Measurements from ENCODE around the gene CRB3. TPM values are rescaled to one million over a fixed set of nuclear protein-coding genes. Genes with fewer than 3 reads are reported as not detected.

CRB3 gene
- total and polyA plus RNA-seq, 2 of the 13 experiments (the other 11 are each of a cell fraction or from before 2014, with no cell fraction given) = 10.6 to 25.6 TPM

DNA sequence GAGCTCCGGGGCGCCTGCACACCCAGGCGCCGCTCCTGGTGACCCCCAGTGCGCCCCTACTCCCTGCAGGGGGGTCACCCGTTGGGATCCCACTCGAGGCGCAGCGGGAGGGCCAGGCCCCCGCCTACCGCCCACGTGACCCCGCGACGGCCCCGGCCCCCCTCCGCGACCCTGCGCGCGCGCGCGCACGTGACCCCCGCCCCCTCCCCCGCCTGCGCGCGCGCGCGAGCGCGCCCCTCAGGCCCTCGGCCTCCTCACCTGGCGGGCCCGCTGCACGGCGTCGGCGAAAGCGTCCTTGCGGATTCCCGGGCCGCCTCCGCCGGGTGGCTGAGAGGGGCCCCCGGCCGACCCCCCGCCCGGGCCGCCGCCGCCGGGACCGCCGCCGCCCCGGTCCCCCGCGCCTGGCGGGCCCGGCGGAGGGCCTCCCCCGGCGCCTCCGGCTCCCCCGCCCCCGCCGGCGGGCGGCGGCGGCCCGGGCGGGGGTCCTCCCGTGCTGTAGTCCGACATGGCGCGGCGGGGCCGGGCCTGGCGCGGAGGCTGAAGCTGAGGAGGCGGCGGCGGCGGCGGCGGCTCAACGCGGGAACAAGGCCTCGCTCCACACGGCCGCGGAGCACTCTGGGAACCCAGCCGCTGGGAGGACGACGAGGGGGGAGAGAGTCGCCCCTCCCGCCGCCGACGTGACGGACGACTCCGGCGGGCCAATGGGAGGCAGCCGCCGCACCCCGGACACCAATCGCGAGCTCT lies 39.7 kb upstream of the CRB3 start, which contains the start of gene KHSRP (continued):
- TF ChIP-seq, protein P1, sequence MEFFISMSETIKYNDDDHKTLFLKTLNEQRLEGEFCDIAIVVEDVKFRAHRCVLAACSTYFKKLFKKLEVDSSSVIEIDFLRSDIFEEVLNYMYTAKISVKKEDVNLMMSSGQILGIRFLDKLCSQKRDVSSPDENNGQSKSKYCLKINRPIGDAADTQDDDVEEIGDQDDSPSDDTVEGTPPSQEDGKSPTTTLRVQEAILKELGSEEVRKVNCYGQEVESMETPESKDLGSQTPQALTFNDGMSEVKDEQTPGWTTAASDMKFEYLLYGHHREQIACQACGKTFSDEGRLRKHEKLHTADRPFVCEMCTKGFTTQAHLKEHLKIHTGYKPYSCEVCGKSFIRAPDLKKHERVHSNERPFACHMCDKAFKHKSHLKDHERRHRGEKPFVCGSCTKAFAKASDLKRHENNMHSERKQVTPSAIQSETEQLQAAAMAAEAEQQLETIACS (CRISPR knock-in tag; IDR thresholded peaks at IDR 0.05) = peak; percentile 65; the same call in 1 of the 2 replicates
- TF ChIP-seq DR1 (CRISPR knock-in tag; IDR thresholded peaks at IDR 0.05) (peak; percentile 67; the same call in 1 of the 2 replicates), SUZ12 (IDR thresholded peaks at IDR 0.05; ENCODE audit: low read depth, low read length) (peak; percentile 30; the same call in 1 of the 2 replicates), RAD21 (CRISPR knock-in tag; IDR thresholded peaks at IDR 0.05) (peak; percentile 13; the same call in 1 of the 2 replicates), ZNF451 (CRISPR knock-in tag; IDR thresholded peaks at IDR 0.05) (0 out of 2 replicates have a peak, but pooled peaks have one; percentile 46), YY1 (IDR thresholded peaks at IDR 0.05; ENCODE audit: insufficient read depth, insufficient replicate concordance, low read depth, low read length) (peak; percentile 21), ZNF777 (CRISPR knock-in tag; IDR thresholded peaks at IDR 0.05) (0 out of 2 replicates have a peak, but pooled peaks have one; percentile 11), GABPB1 (CRISPR knock-in tag; IDR thresholded peaks at IDR 0.05) (peak; percentile 70; the same call in 1 of the 2 replicates), ZNF652 (CRISPR knock-in tag; IDR thresholded peaks at IDR 0.05; ENCODE audit: borderline replicate concordance, low read depth) (no peak), POLR2A (IDR thresholded peaks at IDR 0.05; ENCODE audit: insufficient read depth in 1 of 2, low read depth in 2 of 2, low read length in 2 of 2) (peak in 1 of 2 experiments; percentile 81; a peak in 2 of 4 replicates), PHF20 (CRISPR knock-in tag; IDR thresholded peaks at IDR 0.05) (peak; percentile 32; the same call in 1 of the 2 replicates), SPEN (CRISPR knock-in tag; IDR thresholded peaks at IDR 0.05; ENCODE audit: low read depth) (peak; percentile 63; the same call in 1 of the 2 replicates), PHF8 (CRISPR knock-in tag; IDR thresholded peaks at IDR 0.05) (peak; percentile 74; the same call in 1 of the 2 replicates), TEAD3 (CRISPR knock-in tag; optimal IDR thresholded peaks at IDR 0.05; ENCODE audit: borderline replicate concordance) (peak; percentile 24), MYC (CRISPR knock-in tag; IDR thresholded peaks at IDR 0.05; ENCODE audit: borderline replicate concordance) (peak; percentile 71; the same call in 1 of the 2 replicates), RBFOX2 (IDR thresholded peaks at IDR 0.05; ENCODE audit: low read depth, low read length) (peak; percentile 89), HNRNPUL1 (IDR thresholded peaks at IDR 0.05; ENCODE audit: low read depth, low read length) (no peak), HOXA5 (CRISPR knock-in tag; IDR thresholded peaks at IDR 0.05) (peak; percentile 57; the same call in 1 of the 2 replicates), CBFB (CRISPR knock-in tag; IDR thresholded peaks at IDR 0.05) (0 out of 2 replicates have a peak, but pooled peaks have one; percentile 28), RFXAP (CRISPR knock-in tag; IDR thresholded peaks at IDR 0.05; ENCODE audit: borderline replicate concordance) (peak; percentile 91), ZNF143 (CRISPR knock-in tag; IDR thresholded peaks at IDR 0.05) (peak; percentile 85)
- TF ChIP-seq, protein P2, sequence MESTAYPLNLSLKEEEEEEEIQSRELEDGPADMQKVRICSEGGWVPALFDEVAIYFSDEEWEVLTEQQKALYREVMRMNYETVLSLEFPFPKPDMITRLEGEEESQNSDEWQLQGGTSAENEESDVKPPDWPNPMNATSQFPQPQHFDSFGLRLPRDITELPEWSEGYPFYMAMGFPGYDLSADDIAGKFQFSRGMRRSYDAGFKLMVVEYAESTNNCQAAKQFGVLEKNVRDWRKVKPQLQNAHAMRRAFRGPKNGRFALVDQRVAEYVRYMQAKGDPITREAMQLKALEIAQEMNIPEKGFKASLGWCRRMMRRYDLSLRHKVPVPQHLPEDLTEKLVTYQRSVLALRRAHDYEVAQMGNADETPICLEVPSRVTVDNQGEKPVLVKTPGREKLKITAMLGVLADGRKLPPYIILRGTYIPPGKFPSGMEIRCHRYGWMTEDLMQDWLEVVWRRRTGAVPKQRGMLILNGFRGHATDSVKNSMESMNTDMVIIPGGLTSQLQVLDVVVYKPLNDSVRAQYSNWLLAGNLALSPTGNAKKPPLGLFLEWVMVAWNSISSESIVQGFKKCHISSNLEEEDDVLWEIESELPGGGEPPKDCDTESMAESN (CRISPR knock-in tag; conservative IDR thresholded peaks at IDR 0.05) = 0 out of 2 replicates have a peak, but pooled peaks have one; percentile 7
- TF ChIP-seq, protein P3, sequence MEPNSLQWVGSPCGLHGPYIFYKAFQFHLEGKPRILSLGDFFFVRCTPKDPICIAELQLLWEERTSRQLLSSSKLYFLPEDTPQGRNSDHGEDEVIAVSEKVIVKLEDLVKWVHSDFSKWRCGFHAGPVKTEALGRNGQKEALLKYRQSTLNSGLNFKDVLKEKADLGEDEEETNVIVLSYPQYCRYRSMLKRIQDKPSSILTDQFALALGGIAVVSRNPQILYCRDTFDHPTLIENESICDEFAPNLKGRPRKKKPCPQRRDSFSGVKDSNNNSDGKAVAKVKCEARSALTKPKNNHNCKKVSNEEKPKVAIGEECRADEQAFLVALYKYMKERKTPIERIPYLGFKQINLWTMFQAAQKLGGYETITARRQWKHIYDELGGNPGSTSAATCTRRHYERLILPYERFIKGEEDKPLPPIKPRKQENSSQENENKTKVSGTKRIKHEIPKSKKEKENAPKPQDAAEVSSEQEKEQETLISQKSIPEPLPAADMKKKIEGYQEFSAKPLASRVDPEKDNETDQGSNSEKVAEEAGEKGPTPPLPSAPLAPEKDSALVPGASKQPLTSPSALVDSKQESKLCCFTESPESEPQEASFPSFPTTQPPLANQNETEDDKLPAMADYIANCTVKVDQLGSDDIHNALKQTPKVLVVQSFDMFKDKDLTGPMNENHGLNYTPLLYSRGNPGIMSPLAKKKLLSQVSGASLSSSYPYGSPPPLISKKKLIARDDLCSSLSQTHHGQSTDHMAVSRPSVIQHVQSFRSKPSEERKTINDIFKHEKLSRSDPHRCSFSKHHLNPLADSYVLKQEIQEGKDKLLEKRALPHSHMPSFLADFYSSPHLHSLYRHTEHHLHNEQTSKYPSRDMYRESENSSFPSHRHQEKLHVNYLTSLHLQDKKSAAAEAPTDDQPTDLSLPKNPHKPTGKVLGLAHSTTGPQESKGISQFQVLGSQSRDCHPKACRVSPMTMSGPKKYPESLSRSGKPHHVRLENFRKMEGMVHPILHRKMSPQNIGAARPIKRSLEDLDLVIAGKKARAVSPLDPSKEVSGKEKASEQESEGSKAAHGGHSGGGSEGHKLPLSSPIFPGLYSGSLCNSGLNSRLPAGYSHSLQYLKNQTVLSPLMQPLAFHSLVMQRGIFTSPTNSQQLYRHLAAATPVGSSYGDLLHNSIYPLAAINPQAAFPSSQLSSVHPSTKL (CRISPR knock-in tag; IDR thresholded peaks at IDR 0.05) = no peak

Data from HepG2 (cell line).